ENCODE data around the gene SMIM23.

GRCh38 chr5:171838066-171838465, 52.4 kb downstream of the SMIM23 start:
- no peak for TF ChIP-seq MYC (IDR thresholded peaks at IDR 0.05; ENCODE audit: low read depth, low read length)
- TF ChIP-seq CTCF (IDR thresholded peaks at IDR 0.05; ENCODE audit: extremely low read depth in 1 of 2, insufficient read depth in 1 of 2, low read depth in 1 of 2, low read length in 2 of 2): no peak
- TF ChIP-seq POLR2AphosphoS5 (IDR thresholded peaks at IDR 0.05; ENCODE audit: insufficient read depth, low read depth, low read length): no peak
- no peak for TF ChIP-seq FOS (IDR thresholded peaks at IDR 0.05; ENCODE audit: borderline replicate concordance, insufficient read depth, low read length)
